Measurements from ENCODE around the gene MCC. TPM values are rescaled to one million over a fixed set of nuclear protein-coding genes. Genes with fewer than 3 reads are reported as not detected.

MCC gene
- total RNA-seq, 3 donors from 2014 or later (not counting 1 experiment from before 2014, with no cell fraction given): 0.68 to 1.8 (median 1.4) TPM

GRCh38 chr5:113099822-113100221 lies 388.4 kb downstream of the MCC start:
- no peak for DNase-seq
- Histone ChIP-seq H3K4me1 (ENCODE audit: control insufficient read depth, insufficient read depth, low read length) (no peaks in the 10 kb centered on the region), H3K27ac (ENCODE audit: low read length) (no peak overlapping the region), H3K4me3 (ENCODE audit: low read length) (no peak overlapping the region), H3K27me3 (ENCODE audit: control insufficient read depth, insufficient read depth, low read length) (no peaks in the 10 kb centered on the region), H3K9me3 (ENCODE audit: control insufficient read depth, insufficient read depth, low read length) (no peaks in the 10 kb centered on the region), H3K36me3 (ENCODE audit: control insufficient read depth, insufficient read depth, low read length) (no peaks in the 10 kb centered on the region)
- TF ChIP-seq, protein P1, sequence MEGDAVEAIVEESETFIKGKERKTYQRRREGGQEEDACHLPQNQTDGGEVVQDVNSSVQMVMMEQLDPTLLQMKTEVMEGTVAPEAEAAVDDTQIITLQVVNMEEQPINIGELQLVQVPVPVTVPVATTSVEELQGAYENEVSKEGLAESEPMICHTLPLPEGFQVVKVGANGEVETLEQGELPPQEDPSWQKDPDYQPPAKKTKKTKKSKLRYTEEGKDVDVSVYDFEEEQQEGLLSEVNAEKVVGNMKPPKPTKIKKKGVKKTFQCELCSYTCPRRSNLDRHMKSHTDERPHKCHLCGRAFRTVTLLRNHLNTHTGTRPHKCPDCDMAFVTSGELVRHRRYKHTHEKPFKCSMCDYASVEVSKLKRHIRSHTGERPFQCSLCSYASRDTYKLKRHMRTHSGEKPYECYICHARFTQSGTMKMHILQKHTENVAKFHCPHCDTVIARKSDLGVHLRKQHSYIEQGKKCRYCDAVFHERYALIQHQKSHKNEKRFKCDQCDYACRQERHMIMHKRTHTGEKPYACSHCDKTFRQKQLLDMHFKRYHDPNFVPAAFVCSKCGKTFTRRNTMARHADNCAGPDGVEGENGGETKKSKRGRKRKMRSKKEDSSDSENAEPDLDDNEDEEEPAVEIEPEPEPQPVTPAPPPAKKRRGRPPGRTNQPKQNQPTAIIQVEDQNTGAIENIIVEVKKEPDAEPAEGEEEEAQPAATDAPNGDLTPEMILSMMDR (IDR thresholded peaks at IDR 0.05): no peak
- 93% methylated on average over 3 of the region's 4 CpGs for WGBS (ENCODE audit: insufficient coverage)
- no peak overlapping the region for H3K4me3 Mint-ChIP-seq
- no peak overlapping the region for H3K27ac Mint-ChIP-seq
- intact Hi-C loops (cut with micrococcal nuclease): no loop called here
- no peaks in the 10 kb centered on the region for H3K4me1 Mint-ChIP-seq
- H3K9me3 Mint-ChIP-seq: no peaks in the 10 kb centered on the region
- no peaks in the 10 kb centered on the region for H3K36me3 Mint-ChIP-seq
- peaks cover 0 to 7% of the 10 kb centered on the region in 2 donors for H3K27me3 Mint-ChIP-seq (ENCODE audit: low read depth in 2 of 2)
- ATAC-seq: no peak

DNA sequence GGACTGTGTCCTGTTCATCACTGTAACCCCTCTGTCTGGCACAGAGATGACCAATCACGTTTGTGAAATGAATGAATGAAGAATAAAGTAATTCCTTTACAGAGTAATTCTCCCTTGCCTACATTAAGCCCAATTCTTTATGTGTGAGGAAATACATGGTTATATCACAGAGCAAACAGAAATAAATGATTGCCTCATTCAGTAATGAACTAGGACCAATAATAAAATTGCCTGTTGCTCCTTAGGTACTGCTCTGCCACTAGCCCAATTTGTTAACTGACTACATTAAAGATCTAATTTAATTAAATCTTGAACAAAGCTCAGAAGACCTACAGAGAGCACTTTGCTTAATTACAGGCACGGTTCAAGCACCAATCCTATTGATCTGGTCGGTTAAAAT lies 389.9 kb downstream of the MCC start:
- H3K4me1 ChIP-seq (ENCODE audit: control insufficient read depth, insufficient read depth, low read length): no peaks in the 10 kb centered on the region
- no peak overlapping the region for H3K4me3 ChIP-seq (ENCODE audit: low read length)
- no peaks in the 10 kb centered on the region for H3K9me3 ChIP-seq (ENCODE audit: control insufficient read depth, insufficient read depth, low read length)
- peaks cover 0 to 7% of the 10 kb centered on the region in 2 donors for H3K27me3 Mint-ChIP-seq (ENCODE audit: low read depth in 2 of 2)
- H3K27ac Mint-ChIP-seq: no peak overlapping the region
- no peaks in the 10 kb centered on the region for H3K9me3 Mint-ChIP-seq
- H3K4me3 Mint-ChIP-seq: no peak overlapping the region
- DNase-seq (no peak), ATAC-seq (no peak)
- intact Hi-C loops (cut with micrococcal nuclease): no loop called here
- WGBS (ENCODE audit: insufficient coverage): 66% methylated on average over 2 of the region's 3 CpGs
- H3K27me3 ChIP-seq (ENCODE audit: control insufficient read depth, insufficient read depth, low read length): no peaks in the 10 kb centered on the region
- no peak overlapping the region for H3K27ac ChIP-seq (ENCODE audit: low read length)
- H3K36me3 ChIP-seq (ENCODE audit: control insufficient read depth, insufficient read depth, low read length): no peaks in the 10 kb centered on the region
- H3K36me3 Mint-ChIP-seq: no peaks in the 10 kb centered on the region
- TF ChIP-seq, protein P1 (IDR thresholded peaks at IDR 0.05): no peak
- no peaks in the 10 kb centered on the region for H3K4me1 Mint-ChIP-seq

DNA sequence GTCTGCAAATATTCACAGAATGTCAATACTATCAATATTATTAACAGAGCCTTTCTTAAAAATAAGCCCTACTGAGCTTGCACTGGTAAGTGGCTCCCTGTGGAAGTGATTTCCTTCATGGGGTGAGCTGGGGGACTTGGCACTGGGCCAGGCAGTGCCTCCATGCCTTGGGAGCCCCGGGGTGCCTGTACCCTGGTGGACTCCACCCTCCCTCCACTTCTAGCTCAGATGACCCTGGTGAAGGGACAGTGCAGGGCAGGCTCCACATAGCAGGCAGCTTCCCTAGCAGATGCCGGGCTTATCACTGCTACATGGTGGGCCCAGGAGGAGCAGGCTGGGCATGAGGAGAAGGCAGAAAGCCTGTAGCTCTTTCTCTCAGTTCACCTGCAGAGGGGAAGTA lies 392.4 kb downstream of the MCC start:
- no peaks in the 10 kb centered on the region for H3K9me3 Mint-ChIP-seq
- H3K4me3 ChIP-seq (ENCODE audit: low read length): no peak overlapping the region
- no peaks in the 10 kb centered on the region for H3K9me3 ChIP-seq (ENCODE audit: control insufficient read depth, insufficient read depth, low read length)
- no peak overlapping the region for H3K27ac Mint-ChIP-seq
- ATAC-seq (no peak), DNase-seq (no peak)
- no peaks in the 10 kb centered on the region for H3K36me3 ChIP-seq (ENCODE audit: control insufficient read depth, insufficient read depth, low read length)
- no peaks in the 10 kb centered on the region for H3K4me1 Mint-ChIP-seq
- intact Hi-C loops (cut with micrococcal nuclease): no loop called here
- no peaks in the 10 kb centered on the region for H3K4me1 ChIP-seq (ENCODE audit: control insufficient read depth, insufficient read depth, low read length)
- H3K27ac ChIP-seq (ENCODE audit: low read length): no peak overlapping the region
- H3K36me3 Mint-ChIP-seq: no peaks in the 10 kb centered on the region
- no peak overlapping the region for H3K4me3 Mint-ChIP-seq
- H3K27me3 Mint-ChIP-seq (ENCODE audit: low read depth in 2 of 2): peaks cover 0 to 7% of the 10 kb centered on the region in 2 donors
- TF ChIP-seq, protein P1 (IDR thresholded peaks at IDR 0.05): no peak
- 92% methylated on average over 2 of the region's 2 CpGs for WGBS (ENCODE audit: insufficient coverage)
- no peaks in the 10 kb centered on the region for H3K27me3 ChIP-seq (ENCODE audit: control insufficient read depth, insufficient read depth, low read length)

DNA sequence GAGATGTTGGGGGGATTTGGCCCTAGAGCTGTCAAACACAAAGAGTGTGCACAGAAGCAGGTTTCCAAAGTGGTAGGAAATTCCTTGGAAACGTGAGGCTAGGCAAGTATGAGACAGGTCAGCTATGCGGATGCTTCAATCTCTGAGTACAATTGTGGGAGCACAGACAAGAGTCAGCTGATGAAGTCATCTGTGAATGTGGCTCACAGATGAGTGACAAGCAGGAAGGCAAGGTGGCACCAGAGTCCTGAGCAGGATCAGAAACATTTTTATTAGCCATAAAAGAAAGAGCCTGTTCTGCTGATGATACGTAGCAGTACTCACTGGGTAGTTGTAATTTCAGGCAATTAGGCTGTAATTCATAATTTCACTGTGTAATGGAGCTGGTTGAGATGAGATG lies 394.7 kb downstream of the MCC start:
- TF ChIP-seq, protein P1 (IDR thresholded peaks at IDR 0.05): no peak
- H3K27me3 ChIP-seq (ENCODE audit: control insufficient read depth, insufficient read depth, low read length): no peaks in the 10 kb centered on the region

More for the DNA sequence above, 394.7 kb downstream of the MCC start:
- Mint-ChIP-seq H3K4me1 (no peaks in the 10 kb centered on the region), H3K27ac (no peak overlapping the region), H3K27me3 (ENCODE audit: low read depth in 2 of 2) (peaks cover 4 to 20% of the 10 kb centered on the region in 2 donors), H3K36me3 (no peaks in the 10 kb centered on the region), H3K9me3 (no peaks in the 10 kb centered on the region), H3K4me3 (no peak overlapping the region)
- DNase-seq: no peak
- 88% methylated on average over 3 of the region's 3 CpGs for WGBS (ENCODE audit: insufficient coverage)
- Histone ChIP-seq H3K27ac (ENCODE audit: low read length) (no peak overlapping the region), H3K9me3 (ENCODE audit: control insufficient read depth, insufficient read depth, low read length) (no peaks in the 10 kb centered on the region), H3K4me3 (ENCODE audit: low read length) (no peak overlapping the region), H3K4me1 (ENCODE audit: control insufficient read depth, insufficient read depth, low read length) (no peaks in the 10 kb centered on the region), H3K36me3 (ENCODE audit: control insufficient read depth, insufficient read depth, low read length) (no peaks in the 10 kb centered on the region)
- intact Hi-C loops (cut with micrococcal nuclease): no loop called here
- no peak for ATAC-seq

Data from natural killer cell (primary cell).